ENCODE results near the gene METTL8. TPM values are rescaled to one million over a fixed set of nuclear protein-coding genes. Genes with fewer than 3 reads are reported as not detected.

METTL8 gene
- total RNA-seq, 1 experiment from 2014 or later = 27.7 TPM

DNA sequence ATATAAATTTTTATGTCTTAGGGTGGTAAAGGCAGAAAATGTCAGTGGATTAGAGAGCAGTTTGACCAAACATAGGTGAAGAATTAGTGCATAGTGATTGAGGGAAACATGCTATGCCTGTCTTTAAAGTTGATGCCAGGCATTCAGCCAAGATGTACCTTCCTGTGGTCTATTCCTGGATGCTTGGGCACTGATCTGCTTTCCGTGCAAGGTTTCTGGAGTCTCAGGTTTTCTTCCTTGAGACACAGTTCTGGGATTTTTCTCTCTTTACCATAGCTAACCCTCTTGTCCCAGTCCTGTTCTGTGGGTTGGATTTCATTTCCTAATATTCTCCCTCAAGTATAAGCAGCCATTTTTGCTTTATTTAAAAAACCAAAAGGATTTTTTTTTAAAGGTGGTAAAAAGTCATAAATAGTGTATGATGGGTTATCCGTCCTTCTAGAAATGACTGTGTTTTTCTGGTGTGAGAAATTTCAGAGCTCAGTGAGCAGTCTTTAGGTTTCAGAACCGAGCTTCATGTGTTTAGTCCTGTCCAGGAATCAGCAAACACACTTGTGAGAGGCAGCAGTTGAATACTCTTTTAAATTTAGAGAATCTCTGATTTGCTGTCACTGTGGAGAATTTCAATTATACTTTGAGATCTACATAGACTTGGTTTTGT, 45.5 kb upstream of the METTL8 start:
- ATAC-seq = no peak
- H3K27ac ChIP-seq (ENCODE audit: low read length) = no peak overlapping the region
- no peak for DNase-seq (ENCODE audit: low read depth, low spot score)
- intact Hi-C loops (cut with micrococcal nuclease; ENCODE audit: unreplicated experiment) = no loop called here
- CTCF ChIA-PET = no interaction called here
- BruUV-seq (replicated peaks) = no TSS peak
- H3K27me3 ChIP-seq (ENCODE audit: control insufficient read depth, insufficient read depth, low read length) = no peaks in the 10 kb centered on the region
- in situ Hi-C loops (cut with HindIII; ENCODE audit: low pct_unique_long_range_greater_than_20kb, low sequenced_read_pairs) = no loop called here
- H3K4me3 ChIP-seq (ENCODE audit: low read depth in 2 of 2, low read length in 2 of 2) = no peak overlapping the region
- peaks cover 3% of the 10 kb centered on the region; the same call in 1 of the 2 replicates for H3K36me3 ChIP-seq (ENCODE audit: control insufficient read depth, insufficient read depth, low read length)
- POLR2A ChIA-PET = no interaction called here
- no peak for TF ChIP-seq TCF7L2 (IDR thresholded peaks at IDR 0.05; ENCODE audit: low read depth, low read length)
- TF ChIP-seq, protein P1, sequence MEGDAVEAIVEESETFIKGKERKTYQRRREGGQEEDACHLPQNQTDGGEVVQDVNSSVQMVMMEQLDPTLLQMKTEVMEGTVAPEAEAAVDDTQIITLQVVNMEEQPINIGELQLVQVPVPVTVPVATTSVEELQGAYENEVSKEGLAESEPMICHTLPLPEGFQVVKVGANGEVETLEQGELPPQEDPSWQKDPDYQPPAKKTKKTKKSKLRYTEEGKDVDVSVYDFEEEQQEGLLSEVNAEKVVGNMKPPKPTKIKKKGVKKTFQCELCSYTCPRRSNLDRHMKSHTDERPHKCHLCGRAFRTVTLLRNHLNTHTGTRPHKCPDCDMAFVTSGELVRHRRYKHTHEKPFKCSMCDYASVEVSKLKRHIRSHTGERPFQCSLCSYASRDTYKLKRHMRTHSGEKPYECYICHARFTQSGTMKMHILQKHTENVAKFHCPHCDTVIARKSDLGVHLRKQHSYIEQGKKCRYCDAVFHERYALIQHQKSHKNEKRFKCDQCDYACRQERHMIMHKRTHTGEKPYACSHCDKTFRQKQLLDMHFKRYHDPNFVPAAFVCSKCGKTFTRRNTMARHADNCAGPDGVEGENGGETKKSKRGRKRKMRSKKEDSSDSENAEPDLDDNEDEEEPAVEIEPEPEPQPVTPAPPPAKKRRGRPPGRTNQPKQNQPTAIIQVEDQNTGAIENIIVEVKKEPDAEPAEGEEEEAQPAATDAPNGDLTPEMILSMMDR (IDR thresholded peaks at IDR 0.05) = no peak
- no peak for TF ChIP-seq SIN3A (IDR thresholded peaks at IDR 0.05; ENCODE audit: borderline replicate concordance, insufficient read depth, low read depth, low read length)
- no peak for TF ChIP-seq POLR2AphosphoS5 (IDR thresholded peaks at IDR 0.05; ENCODE audit: low read depth, low read length)
- H3K9me3 ChIP-seq (ENCODE audit: control insufficient read depth, insufficient read depth, low read depth, low read length) = no peaks in the 10 kb centered on the region
- no peaks in the 10 kb centered on the region for H3K4me1 ChIP-seq (ENCODE audit: control insufficient read depth, insufficient read depth, low read length)

DNA sequence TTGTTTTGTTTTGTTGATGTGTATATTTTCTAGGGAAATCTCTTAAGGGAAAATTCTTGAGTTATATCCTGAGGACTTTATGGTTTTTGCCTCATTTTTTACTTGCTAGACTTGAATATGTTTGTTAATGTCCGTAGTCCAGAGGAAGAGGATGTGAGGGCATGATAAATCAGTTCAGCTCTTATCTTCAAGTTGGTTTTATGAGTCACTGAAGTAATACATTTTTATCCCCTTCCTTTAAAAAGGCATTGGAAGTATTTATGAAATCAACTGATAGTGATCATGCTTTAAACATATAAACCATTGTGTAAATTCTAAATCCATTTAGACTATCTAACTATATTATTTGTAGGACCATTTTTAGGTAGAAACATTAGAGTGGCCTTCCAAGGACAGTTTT, 44.6 kb upstream of the METTL8 start:
- intact Hi-C loops (cut with micrococcal nuclease; ENCODE audit: unreplicated experiment) (no loop called here), in situ Hi-C loops (cut with HindIII; ENCODE audit: low pct_unique_long_range_greater_than_20kb, low sequenced_read_pairs) (no loop called here)
- H3K4me1 ChIP-seq (ENCODE audit: control insufficient read depth, insufficient read depth, low read length) = no peaks in the 10 kb centered on the region
- H3K9me3 ChIP-seq (ENCODE audit: control insufficient read depth, insufficient read depth, low read depth, low read length) = no peaks in the 10 kb centered on the region
- POLR2A ChIA-PET = no interaction called here
- CTCF ChIA-PET = no interaction called here
- ATAC-seq (no peak), DNase-seq (ENCODE audit: low read depth, low spot score) (no peak)
- TF ChIP-seq, protein P2, sequence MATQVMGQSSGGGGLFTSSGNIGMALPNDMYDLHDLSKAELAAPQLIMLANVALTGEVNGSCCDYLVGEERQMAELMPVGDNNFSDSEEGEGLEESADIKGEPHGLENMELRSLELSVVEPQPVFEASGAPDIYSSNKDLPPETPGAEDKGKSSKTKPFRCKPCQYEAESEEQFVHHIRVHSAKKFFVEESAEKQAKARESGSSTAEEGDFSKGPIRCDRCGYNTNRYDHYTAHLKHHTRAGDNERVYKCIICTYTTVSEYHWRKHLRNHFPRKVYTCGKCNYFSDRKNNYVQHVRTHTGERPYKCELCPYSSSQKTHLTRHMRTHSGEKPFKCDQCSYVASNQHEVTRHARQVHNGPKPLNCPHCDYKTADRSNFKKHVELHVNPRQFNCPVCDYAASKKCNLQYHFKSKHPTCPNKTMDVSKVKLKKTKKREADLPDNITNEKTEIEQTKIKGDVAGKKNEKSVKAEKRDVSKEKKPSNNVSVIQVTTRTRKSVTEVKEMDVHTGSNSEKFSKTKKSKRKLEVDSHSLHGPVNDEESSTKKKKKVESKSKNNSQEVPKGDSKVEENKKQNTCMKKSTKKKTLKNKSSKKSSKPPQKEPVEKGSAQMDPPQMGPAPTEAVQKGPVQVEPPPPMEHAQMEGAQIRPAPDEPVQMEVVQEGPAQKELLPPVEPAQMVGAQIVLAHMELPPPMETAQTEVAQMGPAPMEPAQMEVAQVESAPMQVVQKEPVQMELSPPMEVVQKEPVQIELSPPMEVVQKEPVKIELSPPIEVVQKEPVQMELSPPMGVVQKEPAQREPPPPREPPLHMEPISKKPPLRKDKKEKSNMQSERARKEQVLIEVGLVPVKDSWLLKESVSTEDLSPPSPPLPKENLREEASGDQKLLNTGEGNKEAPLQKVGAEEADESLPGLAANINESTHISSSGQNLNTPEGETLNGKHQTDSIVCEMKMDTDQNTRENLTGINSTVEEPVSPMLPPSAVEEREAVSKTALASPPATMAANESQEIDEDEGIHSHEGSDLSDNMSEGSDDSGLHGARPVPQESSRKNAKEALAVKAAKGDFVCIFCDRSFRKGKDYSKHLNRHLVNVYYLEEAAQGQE (IDR thresholded peaks at IDR 0.05; ENCODE audit: insufficient read depth in 1 of 2, low read depth in 2 of 2, low read length in 1 of 2) = no peak
- no peak for TF ChIP-seq POLR2AphosphoS5 (IDR thresholded peaks at IDR 0.05; ENCODE audit: low read depth, low read length)
- TF ChIP-seq TCF7L2 (IDR thresholded peaks at IDR 0.05; ENCODE audit: low read depth, low read length) = no peak
- no peak for TF ChIP-seq SIN3A (IDR thresholded peaks at IDR 0.05; ENCODE audit: borderline replicate concordance, insufficient read depth, low read depth, low read length)
- TF ChIP-seq, protein P1 (IDR thresholded peaks at IDR 0.05) = no peak
- H3K27me3 ChIP-seq (ENCODE audit: control insufficient read depth, insufficient read depth, low read length) = no peaks in the 10 kb centered on the region
- H3K27ac ChIP-seq (ENCODE audit: low read length) = no peak overlapping the region
- H3K4me3 ChIP-seq (ENCODE audit: low read depth in 2 of 2, low read length in 2 of 2) = no peak overlapping the region
- peaks cover 7% of the 10 kb centered on the region; the same call in 1 of the 2 replicates for H3K36me3 ChIP-seq (ENCODE audit: control insufficient read depth, insufficient read depth, low read length)
- BruUV-seq (replicated peaks) = no TSS peak
